Karpas-422 (cell line): ENCODE results near the gene RAC2. TPM values are rescaled to one million over a fixed set of nuclear protein-coding genes. Genes with fewer than 3 reads are reported as not detected.

Experiments used
- DNase-seq: peaks from one replicate; pipeline ENCODE4 v3.0.0-alpha.2; 2015
- H2AFZ ChIP-seq: fragments of 200-600 bp; sonication (generic); 2 replicates; pipeline ENCODE4 v1.6.1; 2014; ENCODE audit warnings: antibody characterized with exemption, low read length, mixed read lengths
- H3K27ac ChIP-seq: fragments of 200-600 bp; sonication (generic); 2 replicates; pipeline ENCODE4 v1.5.1; 2014; ENCODE audit warnings: mild to moderate bottlenecking, low read length, moderate library complexity
- H3K27me3 ChIP-seq: fragments of 200-600 bp; sonication (generic); 2 replicates; pipeline ENCODE4 v1.6.1; 2014; ENCODE audit warnings: low read length, mixed read lengths
- H3K36me3 ChIP-seq: fragments of 200-600 bp; sonication (generic); 2 replicates; pipeline ENCODE4 v1.6.1; 2014; ENCODE audit warnings: low read length, mixed read lengths; ENCODE audit not compliant: insufficient read depth
- H3K4me1 ChIP-seq: fragments of 200-600 bp; sonication (generic); 2 replicates; pipeline ENCODE4 v1.6.1; 2014; ENCODE audit warnings: mild to moderate bottlenecking, low read length, mixed read lengths
- H3K4me2 ChIP-seq: fragments of 200-600 bp; sonication (generic); 2 replicates; pipeline ENCODE4 v1.6.1; 2014; ENCODE audit warnings: low read length, low read depth, mild to moderate bottlenecking; ENCODE audit not compliant: poor library complexity, severe bottlenecking
- H3K4me3 ChIP-seq: fragments of 200-600 bp; sonication (generic); 2 replicates; pipeline ENCODE4 v1.5.1; 2014; ENCODE audit warnings: mild to moderate bottlenecking, antibody characterized with exemption, low read length, mixed read lengths
- H3K79me2 ChIP-seq: fragments of 200-600 bp; sonication (generic); 2 replicates; pipeline ENCODE4 v1.6.1; 2014; ENCODE audit warnings: mild to moderate bottlenecking, low read length, mixed read lengths
- H3K9ac ChIP-seq: fragments of 200-600 bp; sonication (generic); 2 replicates; pipeline ENCODE4 v1.6.0; 2014; ENCODE audit warnings: low read length
- H3K9me2 ChIP-seq: fragments of 200-600 bp; sonication (generic), shearing (Covaris generic); replicated peaks from 2 replicates; pipeline ENCODE4 v1.6.0; 2014; ENCODE audit warnings: mild to moderate bottlenecking, low read length, moderate library complexity; ENCODE audit not compliant: insufficient read depth
- H3K9me3 ChIP-seq: fragments of 300-700, 200-600 bp; sonication (generic); 2 replicates; pipeline ENCODE4 v1.6.1; 2014; ENCODE audit warnings: low read length, mixed read lengths
- H4K20me1 ChIP-seq: fragments of 200-600 bp; sonication (generic); 2 replicates; pipeline ENCODE4 v1.6.1; 2014; ENCODE audit warnings: mild to moderate bottlenecking, antibody characterized with exemption, low read length, low read depth; ENCODE audit not compliant: insufficient read depth
- total RNA-seq: library from RNA; depleted of rRNA; stranded (reverse); fragments of >200 nt; shearing (Covaris generic); gene quantifications from 2 replicates; pipeline ENCODE4 v1.2.3, GENCODE V29; 2014; ENCODE audit warnings: low replicate concordance

RAC2 gene
- total RNA-seq, 1 experiment from 2014 or later: 294 TPM

DNA sequence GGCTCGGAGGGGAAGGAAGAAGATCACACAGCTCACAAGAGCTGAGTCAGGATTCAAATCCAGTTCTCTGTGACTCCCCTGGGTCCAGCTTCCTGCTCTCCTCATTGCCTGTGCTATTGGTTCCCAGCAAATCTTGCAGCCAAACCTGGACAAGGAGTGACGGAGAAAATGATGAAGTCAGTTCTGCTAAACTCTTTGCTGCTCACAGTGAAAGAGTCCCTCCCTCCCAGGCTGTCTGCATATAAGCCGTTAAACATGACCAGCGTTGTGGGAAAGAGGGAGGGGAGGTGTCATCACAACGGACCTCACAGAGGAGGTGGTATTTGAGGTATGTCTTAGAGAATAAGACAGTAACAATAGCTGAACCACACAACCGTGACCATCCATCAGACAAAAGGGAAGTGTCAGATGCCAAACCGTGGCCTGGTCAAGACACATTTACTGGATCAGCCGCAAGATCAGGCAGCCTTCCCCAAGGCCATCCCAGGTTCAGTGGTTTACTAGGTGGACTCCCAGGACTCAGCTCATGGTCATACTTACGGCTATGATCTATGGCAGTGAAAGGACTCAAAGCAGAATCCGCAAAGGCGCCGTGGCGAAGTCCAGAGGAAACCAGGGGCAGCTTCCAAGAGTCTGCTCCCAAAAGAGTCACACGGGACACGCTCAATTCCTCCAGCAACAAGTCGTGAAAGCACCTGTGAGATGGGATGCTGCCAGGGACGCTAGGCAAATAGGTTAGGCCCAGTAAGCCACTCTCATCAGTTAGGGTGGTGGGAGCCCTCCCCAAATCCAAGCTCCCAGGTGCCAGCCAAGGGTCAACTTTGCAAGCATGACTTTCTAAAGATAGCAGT lies 35.5 kb upstream of the RAC2 start:
- Histone ChIP-seq H3K4me1 (peaks cover 46% of the 10 kb centered on the region), H3K4me3 (no peak overlapping the region), H3K9ac (no peak overlapping the region), H3K79me2 (no peaks in the 10 kb centered on the region), H3K36me3 (no peaks in the 10 kb centered on the region), H3K4me2 (no peak overlapping the region), H3K27ac (no peak overlapping the region), H3K9me2 (no peaks in the 10 kb centered on the region), H4K20me1 (no peaks in the 10 kb centered on the region), H2AFZ (no peak overlapping the region), H3K27me3 (no peaks in the 10 kb centered on the region), H3K9me3 (no peaks in the 10 kb centered on the region)
- no peak for DNase-seq

DNA sequence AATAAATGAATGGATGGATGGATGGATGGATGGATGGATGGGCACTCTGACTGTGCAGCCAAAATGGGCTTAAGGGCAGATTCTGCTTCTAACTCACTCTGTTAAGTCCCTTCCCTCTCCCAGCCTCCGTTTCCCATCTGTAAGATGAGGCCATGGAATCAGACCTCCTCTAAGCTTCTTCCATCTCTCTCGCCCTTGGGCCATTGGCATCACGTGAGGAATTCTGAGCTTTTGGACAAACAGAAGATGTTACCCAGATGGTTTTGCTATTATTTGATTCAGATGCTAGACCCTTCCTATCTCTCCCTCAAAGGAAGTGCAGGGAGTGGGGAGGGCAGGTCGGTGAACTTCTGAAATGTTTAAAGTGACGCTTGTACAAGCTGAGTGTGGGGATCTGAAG lies 34.2 kb upstream of the RAC2 start:
- Histone ChIP-seq H4K20me1 (no peaks in the 10 kb centered on the region), H3K27me3 (no peaks in the 10 kb centered on the region), H3K9ac (no peak overlapping the region), H2AFZ (no peak overlapping the region), H3K9me3 (no peaks in the 10 kb centered on the region), H3K27ac (no peak overlapping the region), H3K36me3 (no peaks in the 10 kb centered on the region), H3K4me3 (no peak overlapping the region), H3K4me2 (no peak overlapping the region), H3K4me1 (peaks cover 46% of the 10 kb centered on the region), H3K79me2 (no peaks in the 10 kb centered on the region), H3K9me2 (no peaks in the 10 kb centered on the region)
- no peak for DNase-seq

DNA sequence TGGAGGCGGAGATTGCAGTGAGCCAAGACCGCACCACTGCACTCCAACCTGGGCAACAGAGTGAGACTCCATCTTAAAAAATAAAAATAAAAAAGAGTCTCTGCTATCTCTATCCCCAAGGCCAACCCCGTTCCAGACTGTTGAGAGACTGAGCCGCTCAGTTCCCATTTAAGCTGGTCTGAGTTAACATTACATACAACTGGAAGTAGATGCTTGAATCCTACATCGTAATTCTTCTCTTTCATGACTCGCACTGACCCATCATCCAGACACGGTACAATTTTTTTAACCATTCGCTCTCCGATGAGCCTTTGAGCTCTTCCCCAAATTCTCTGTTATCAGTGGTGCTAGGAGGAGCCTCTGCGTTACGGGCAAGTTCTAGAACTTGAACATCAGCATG lies 33.3 kb upstream of the RAC2 start:
- Histone ChIP-seq H3K9ac (no peak overlapping the region), H3K4me1 (peaks cover 43% of the 10 kb centered on the region), H3K79me2 (no peaks in the 10 kb centered on the region), H3K27me3 (no peaks in the 10 kb centered on the region), H3K36me3 (no peaks in the 10 kb centered on the region), H4K20me1 (no peaks in the 10 kb centered on the region), H3K27ac (no peak overlapping the region), H3K9me3 (no peaks in the 10 kb centered on the region), H2AFZ (no peak overlapping the region), H3K4me2 (no peak overlapping the region), H3K4me3 (no peak overlapping the region), H3K9me2 (no peaks in the 10 kb centered on the region)
- DNase-seq: no peak

DNA sequence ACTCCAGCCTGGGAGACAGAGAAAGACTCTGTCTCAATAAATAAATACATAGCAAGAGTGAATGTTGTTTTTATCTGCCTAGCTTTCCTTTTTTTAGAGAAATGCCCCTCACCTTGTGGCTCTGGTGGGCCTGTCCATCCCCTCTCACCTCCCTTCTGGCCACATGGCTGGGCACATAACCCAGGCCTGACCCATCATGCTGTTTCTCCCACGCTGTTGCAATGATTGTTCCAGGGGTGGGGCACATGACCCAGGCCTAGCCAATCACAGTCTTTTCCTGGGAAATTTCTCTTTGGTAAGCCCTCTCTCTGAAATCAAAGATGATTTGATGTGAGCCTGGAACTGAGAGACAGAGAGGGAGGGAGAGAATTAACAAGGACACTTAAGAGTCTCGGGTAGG lies 32.7 kb upstream of the RAC2 start:
- H3K9me3 ChIP-seq: no peaks in the 10 kb centered on the region
- H3K9me2 ChIP-seq: no peaks in the 10 kb centered on the region
- no peak overlapping the region for H3K4me2 ChIP-seq
- no peak for DNase-seq
- no peaks in the 10 kb centered on the region for H3K36me3 ChIP-seq
- no peak overlapping the region for H3K9ac ChIP-seq
- no peaks in the 10 kb centered on the region for H4K20me1 ChIP-seq
- no peak overlapping the region for H3K4me3 ChIP-seq
- H3K27ac ChIP-seq: no peak overlapping the region
- no peaks in the 10 kb centered on the region for H3K27me3 ChIP-seq
- no peaks in the 10 kb centered on the region for H3K79me2 ChIP-seq
- H2AFZ ChIP-seq: no peak overlapping the region
- H3K4me1 ChIP-seq: peaks cover 41% of the 10 kb centered on the region

DNA sequence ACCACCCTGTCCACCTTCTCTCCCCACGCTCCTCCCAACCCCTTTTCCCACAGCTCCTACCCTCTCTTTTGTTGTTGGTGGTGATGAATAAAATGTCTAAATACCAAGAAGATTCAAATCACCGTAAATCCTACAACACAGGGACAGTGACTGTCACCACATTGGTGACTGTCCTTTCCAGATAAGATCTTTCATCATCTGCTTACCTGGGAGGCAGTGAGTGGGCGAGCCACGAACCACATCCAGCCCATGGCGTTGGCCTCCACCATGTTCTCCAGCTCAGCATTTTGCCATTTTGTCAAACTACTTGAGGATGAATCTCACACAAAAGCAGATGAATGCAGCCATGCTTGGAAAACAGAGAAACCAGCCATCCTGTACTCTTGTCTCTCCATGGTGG lies 31.6 kb upstream of the RAC2 start:
- H2AFZ ChIP-seq: no peak overlapping the region
- H4K20me1 ChIP-seq: no peaks in the 10 kb centered on the region
- no peak overlapping the region for H3K27ac ChIP-seq
- no peak overlapping the region for H3K4me3 ChIP-seq
- H3K9me3 ChIP-seq: no peaks in the 10 kb centered on the region
- H3K4me2 ChIP-seq: no peak overlapping the region
- DNase-seq: no peak
- no peaks in the 10 kb centered on the region for H3K36me3 ChIP-seq
- H3K9ac ChIP-seq: no peak overlapping the region
- no peaks in the 10 kb centered on the region for H3K79me2 ChIP-seq
- H3K27me3 ChIP-seq: no peaks in the 10 kb centered on the region; the same call in 1 of the 2 replicates
- H3K9me2 ChIP-seq: no peaks in the 10 kb centered on the region
- peaks cover 40% of the 10 kb centered on the region for H3K4me1 ChIP-seq

DNA sequence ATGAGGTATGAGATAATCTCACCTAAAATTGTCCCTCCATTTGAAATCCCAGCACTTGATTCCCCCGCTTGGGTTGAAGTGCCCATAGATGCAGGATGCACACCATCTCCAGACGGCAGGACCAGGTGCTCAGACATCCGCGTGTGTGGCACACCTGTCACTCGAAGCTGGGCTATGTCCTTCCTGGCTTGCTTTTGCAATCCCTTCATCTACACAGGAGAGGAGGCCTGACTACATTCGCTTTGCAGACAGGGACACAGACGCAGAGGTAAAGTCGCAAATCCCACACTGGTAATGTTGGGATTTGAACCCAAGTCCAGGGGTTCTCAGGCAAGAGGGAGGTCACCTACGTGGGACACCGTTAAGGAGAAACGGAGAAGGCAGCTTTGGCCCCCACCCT lies 31.1 kb upstream of the RAC2 start:
- H3K27ac ChIP-seq: no peak overlapping the region
- H3K4me2 ChIP-seq: peak overlapping the region; percentile 47
- H3K9me2 ChIP-seq: no peaks in the 10 kb centered on the region
- H3K79me2 ChIP-seq: no peaks in the 10 kb centered on the region
- H2AFZ ChIP-seq: no peak overlapping the region
- H3K4me1 ChIP-seq: peaks cover 41% of the 10 kb centered on the region
- DNase-seq: no peak
- H3K9ac ChIP-seq: peak overlapping the region; percentile 45
- H4K20me1 ChIP-seq: no peaks in the 10 kb centered on the region
- no peaks in the 10 kb centered on the region for H3K36me3 ChIP-seq
- no peaks in the 10 kb centered on the region; the same call in 1 of the 2 replicates for H3K27me3 ChIP-seq
- no peaks in the 10 kb centered on the region for H3K9me3 ChIP-seq
- H3K4me3 ChIP-seq: peak overlapping the region; percentile 29; the same call in 1 of the 2 replicates

DNA sequence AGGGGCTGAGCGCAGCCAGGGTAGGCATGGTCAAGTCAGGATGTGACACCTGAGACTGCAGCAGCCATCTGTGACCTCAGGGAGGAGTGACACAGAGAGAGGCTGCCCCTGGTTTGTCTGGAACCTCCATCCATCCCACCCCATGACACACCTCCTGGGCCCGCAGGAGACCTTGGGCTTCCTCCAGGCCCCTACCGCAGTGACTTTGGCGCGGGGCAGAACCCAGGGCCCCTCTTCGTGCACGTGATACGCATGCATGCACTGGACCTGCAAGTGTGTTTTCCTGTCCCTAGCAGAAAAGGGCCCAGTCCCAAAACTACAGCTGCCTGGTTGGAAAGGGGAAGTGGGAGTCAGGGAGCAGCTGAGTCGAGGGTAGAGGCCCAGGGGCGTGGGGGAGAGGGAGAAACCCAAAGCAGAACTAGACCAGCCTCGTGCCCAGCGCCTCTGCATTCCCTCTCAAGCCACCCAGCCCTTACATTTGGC lies 30.4 kb upstream of the RAC2 start:
- no peaks in the 10 kb centered on the region for H3K79me2 ChIP-seq
- no peaks in the 10 kb centered on the region; the same call in 1 of the 2 replicates for H3K27me3 ChIP-seq
- no peaks in the 10 kb centered on the region for H4K20me1 ChIP-seq
- H3K36me3 ChIP-seq: no peaks in the 10 kb centered on the region
- peaks cover 48% of the 10 kb centered on the region for H3K4me1 ChIP-seq
- H3K9me2 ChIP-seq: no peaks in the 10 kb centered on the region
- H3K9me3 ChIP-seq: no peaks in the 10 kb centered on the region
- DNase-seq: peak; percentile 75
- H3K4me2 ChIP-seq: peak overlapping the region; percentile 47
- H2AFZ ChIP-seq: no peak overlapping the region
- peak overlapping the region; percentile 29; the same call in 1 of the 2 replicates for H3K4me3 ChIP-seq
- no peak overlapping the region for H3K27ac ChIP-seq
- H3K9ac ChIP-seq: peak overlapping the region; percentile 45

DNA sequence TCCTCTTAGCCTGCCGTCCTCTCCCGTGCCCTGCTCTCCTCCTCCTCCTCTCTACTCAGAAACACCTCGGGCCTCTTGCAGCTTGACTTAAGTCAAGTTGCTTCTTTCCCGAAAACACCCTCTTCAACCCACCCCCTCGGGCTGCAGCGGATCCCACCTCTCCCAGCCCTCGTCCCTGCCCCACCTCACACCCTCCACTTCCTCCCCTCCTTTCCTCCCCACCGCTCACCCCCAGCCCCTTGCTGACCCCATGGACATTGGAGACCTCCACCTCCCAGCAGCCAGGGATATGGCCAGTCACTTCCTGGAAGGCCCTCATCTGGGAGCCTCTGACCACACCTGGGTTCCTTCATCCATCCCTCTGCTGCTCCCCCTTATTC lies 29.8 kb upstream of the RAC2 start:
- no peak for DNase-seq
- Histone ChIP-seq H3K27ac (no peak overlapping the region), H3K79me2 (no peaks in the 10 kb centered on the region), H3K9ac (no peak overlapping the region; the same call in 1 of the 2 replicates), H3K36me3 (no peaks in the 10 kb centered on the region), H2AFZ (no peak overlapping the region), H3K4me3 (no peak overlapping the region), H4K20me1 (no peaks in the 10 kb centered on the region), H3K27me3 (no peaks in the 10 kb centered on the region; the same call in 1 of the 2 replicates), H3K4me1 (peaks cover 48% of the 10 kb centered on the region), H3K4me2 (peak overlapping the region; percentile 47), H3K9me3 (no peaks in the 10 kb centered on the region), H3K9me2 (no peaks in the 10 kb centered on the region)
